GM23338 (cell line): ENCODE results near the gene PPP1R16B. TPM values are rescaled to one million over a fixed set of nuclear protein-coding genes. Genes with fewer than 3 reads are reported as not detected.

Source experiments
- ATAC-seq: fragments of 200-7000 bp; cut with Tn5 transposase; 3 replicates; pipeline ENCODE4 v1.9.1; 2020
- DNase-seq: peaks from one replicate; pipeline ENCODE4 v3.0.0-alpha.2; 2015; ENCODE audit warnings: low spot score
- H2AFZ ChIP-seq: fragments of 200-600 bp; sonication (generic); 2 replicates; pipeline ENCODE4 v1.8.0; 2016; ENCODE audit warnings: antibody characterized with exemption, mild to moderate bottlenecking, moderate library complexity
- H3F3A ChIP-seq: fragments of 200-600 bp; sonication (generic); replicated peaks from 2 replicates; pipeline ENCODE4 v1.8.0; 2017; ENCODE audit warnings: antibody characterized with exemption, mixed run types, low read depth
- H3K27ac ChIP-seq: fragments of 200-600 bp; sonication (generic); 2 replicates; pipeline ENCODE4 v1.6.1; 2016; ENCODE audit warnings: low read depth
- H3K27me3 ChIP-seq: fragments of 200-600 bp; sonication (generic); 2 replicates; pipeline ENCODE4 v1.8.0; 2016; ENCODE audit warnings: mild to moderate bottlenecking, mixed run types, moderate library complexity; ENCODE audit not compliant: insufficient read depth
- H3K36me3 ChIP-seq: fragments of 200-600 bp; sonication (generic); 2 replicates; pipeline ENCODE4 v1.8.0; 2016; ENCODE audit warnings: mild to moderate bottlenecking; ENCODE audit not compliant: insufficient read depth
- H3K4me1 ChIP-seq: fragments of 200-600 bp; sonication (generic); 2 replicates; pipeline ENCODE4 v1.8.0; 2016; ENCODE audit warnings: mild to moderate bottlenecking, moderate library complexity; ENCODE audit not compliant: insufficient read depth
- H3K4me2 ChIP-seq: fragments of 200-600 bp; sonication (generic); 2 replicates; pipeline ENCODE4 v1.7.1; 2017; ENCODE audit warnings: mixed run types
- H3K4me3 ChIP-seq: fragments of 200-600 bp; sonication (generic); 2 replicates; pipeline ENCODE4 v1.6.1; 2016; ENCODE audit warnings: mixed run types
- H3K79me2 ChIP-seq: fragments of 200-600 bp; sonication (generic); replicated peaks from 2 replicates; pipeline ENCODE4 v1.8.0; 2017; ENCODE audit warnings: mild to moderate bottlenecking; ENCODE audit not compliant: insufficient read depth
- H3K9me2 ChIP-seq: fragments of 200-600 bp; sonication (generic); 2 replicates; pipeline ENCODE4 v1.8.0; 2017; ENCODE audit not compliant: insufficient read depth
- H4K20me1 ChIP-seq: fragments of 200-600 bp; sonication (generic); replicated peaks from 2 replicates; pipeline ENCODE4 v1.8.0; 2017; ENCODE audit warnings: mild to moderate bottlenecking; ENCODE audit not compliant: insufficient read depth
- H3K27ac Mint-ChIP-seq: 2 replicates; pipeline ENCODE4 v1.8.0; 2020; ENCODE audit warnings: inconsistent platforms, mild to moderate bottlenecking, moderate library complexity, mixed read lengths
- H3K27me3 Mint-ChIP-seq: 3 replicates; pipeline ENCODE4 v1.8.0; 2022; ENCODE audit warnings: low read depth, mild to moderate bottlenecking, moderate library complexity, mixed read lengths, inconsistent platforms; ENCODE audit not compliant: insufficient read depth, poor library complexity
- H3K36me3 Mint-ChIP-seq: 3 replicates; pipeline ENCODE4 v1.8.0; 2021; ENCODE audit warnings: low read depth, mild to moderate bottlenecking, inconsistent platforms, moderate library complexity, mixed read lengths
- H3K4me1 Mint-ChIP-seq: 3 replicates; pipeline ENCODE4 v1.8.0; 2020; ENCODE audit warnings: mild to moderate bottlenecking, inconsistent platforms, mixed read lengths
- H3K4me3 Mint-ChIP-seq: 3 replicates; pipeline ENCODE4 v1.8.0; 2021; ENCODE audit warnings: moderate library complexity, mild to moderate bottlenecking, inconsistent platforms, mixed read lengths
- H3K9me3 Mint-ChIP-seq: 3 replicates; pipeline ENCODE4 v1.8.0; 2020; ENCODE audit warnings: moderate library complexity, mild to moderate bottlenecking, inconsistent platforms, mixed read lengths
- CREB1 ChIP-seq: fragments of 250-450 bp; sonication (Bioruptor Pico); IDR thresholded peaks from 2 replicates; pipeline ENCODE4 v1.5.0; 2020; ENCODE audit warnings: low read depth, mild to moderate bottlenecking, moderate library complexity
- CTCF ChIP-seq, 2 experiments: fragments of 200-600 bp in 1 of 2; sonication (generic) in 1 of 2; conservative IDR thresholded peaks; 2 replicates each; pipeline versions ENCODE4 v1.5.1 to v1.6.1; 2016 to 2017; ENCODE audit warnings: antibody characterized with exemption in 2 of 2, low read depth in 2 of 2, mild to moderate bottlenecking in 2 of 2, moderate library complexity in 1 of 2
- ETS1 ChIP-seq: IDR thresholded peaks from 2 replicates; pipeline ENCODE4 v1.6.1; 2016; ENCODE audit warnings: antibody characterized with exemption
- EZH2 ChIP-seq: fragments of 200-600 bp; sonication (generic); IDR thresholded peaks from one replicate; pipeline ENCODE4 v1.8.0; 2017; ENCODE audit warnings: antibody characterized with exemption, mild to moderate bottlenecking, low read depth; ENCODE audit not compliant: unreplicated experiment
- EZH2phosphoT487 ChIP-seq: fragments of 200-600 bp; sonication (generic); IDR thresholded peaks from one replicate; pipeline ENCODE4 v1.8.1; 2018; ENCODE audit warnings: antibody characterized with exemption; ENCODE audit not compliant: unreplicated experiment
- JUNB ChIP-seq: IDR thresholded peaks from one replicate; pipeline ENCODE4 v1.6.1; 2016; ENCODE audit warnings: antibody characterized with exemption; ENCODE audit not compliant: unreplicated experiment
- NANOG ChIP-seq: IDR thresholded peaks from 2 replicates; pipeline ENCODE4 v1.6.1; 2016; ENCODE audit warnings: antibody characterized with exemption, borderline replicate concordance
- POLR2AphosphoS5 ChIP-seq: IDR thresholded peaks from 2 replicates; pipeline ENCODE4 v1.6.1; 2016; ENCODE audit warnings: antibody characterized with exemption, low read depth
- REST ChIP-seq: IDR thresholded peaks from one replicate; pipeline ENCODE4 v1.6.1; 2018; ENCODE audit warnings: antibody characterized with exemption; ENCODE audit not compliant: unreplicated experiment
- STAT1 ChIP-seq: IDR thresholded peaks from one replicate; pipeline ENCODE4 v1.6.1; 2016; ENCODE audit warnings: antibody characterized with exemption; ENCODE audit not compliant: unreplicated experiment
- ZNF114 ChIP-seq: fragments of 250-450 bp; sonication (Bioruptor Pico); IDR thresholded peaks from 2 replicates; pipeline ENCODE4 v1.5.0; 2020; ENCODE audit warnings: mild to moderate bottlenecking, moderate library complexity
- ZNF331 ChIP-seq: fragments of 250-450 bp; sonication (Bioruptor Pico); IDR thresholded peaks from 2 replicates; pipeline ENCODE4 v1.5.0; 2020; ENCODE audit warnings: low read depth, mild to moderate bottlenecking, moderate library complexity
- ZNF462 ChIP-seq: fragments of 250-450 bp; sonication (Bioruptor Pico); IDR thresholded peaks from 2 replicates; pipeline ENCODE4 v1.5.0; 2020; ENCODE audit warnings: mild to moderate bottlenecking, moderate library complexity
- polyA plus RNA-seq: library from polyadenylated mRNA; unstranded; fragments of >200 nt; fragmentation: Nextera tagmentation; extraction: Ambion mirVana; gene quantifications from 2 replicates; pipeline ENCODE4 v1.2.1, GENCODE V29; 2016
- total RNA-seq: library from RNA; depleted of rRNA; stranded (reverse); fragments of >200 nt; shearing (Covaris generic); gene quantifications from 2 replicates; pipeline ENCODE4 v1.2.3, GENCODE V29; 2014

PPP1R16B gene
- total and polyA plus RNA-seq, 2 experiments from 2014 or later: 1.6 to 11.5 TPM

GRCh38 chr20:38835792-38836191, 30.3 kb downstream of the PPP1R16B start:
- Mint-ChIP-seq H3K4me1 (peaks cover 17% of the 10 kb centered on the region), H3K27ac (no peak overlapping the region; the same call in 1 of the 2 replicates), H3K4me3 (no peak overlapping the region), H3K9me3 (no peaks in the 10 kb centered on the region), H3K36me3 (no peaks in the 10 kb centered on the region), H3K27me3 (no peaks in the 10 kb centered on the region)
- no peaks in the 10 kb centered on the region for H3K27me3 ChIP-seq
- H3K4me3 ChIP-seq: no peak overlapping the region
- no peaks in the 10 kb centered on the region for H3K9me2 ChIP-seq
- no peaks in the 10 kb centered on the region for H3K79me2 ChIP-seq
- H3K4me1 ChIP-seq: no peaks in the 10 kb centered on the region
- ATAC-seq (no peak), DNase-seq (no peak)
- no peaks in the 10 kb centered on the region for H3F3A ChIP-seq
- TF ChIP-seq ETS1 (no peak), ZNF462 (CRISPR knock-in tag) (no peak), CREB1 (no peak), ZNF331 (CRISPR knock-in tag) (no peak), EZH2 (no peak), REST (no peak), JUNB (no peak), EZH2phosphoT487 (no peak), STAT1 (no peak), POLR2AphosphoS5 (no peak), NANOG (no peak), CTCF (conservative IDR thresholded peaks at IDR 0.05; ENCODE audit: low read depth in 2 of 2) (no peak), ZNF114 (CRISPR knock-in tag) (no peak)
- H4K20me1 ChIP-seq: peaks cover 7% of the 10 kb centered on the region; the same call in 1 of the 2 replicates
- H2AFZ ChIP-seq: no peak overlapping the region
- H3K27ac ChIP-seq: no peak overlapping the region
- no peaks in the 10 kb centered on the region for H3K36me3 ChIP-seq
- H3K4me2 ChIP-seq: no peak overlapping the region
